ENCODE data around the gene NT5DC3. TPM values are rescaled to one million over a fixed set of nuclear protein-coding genes. Genes with fewer than 3 reads are reported as not detected.

NT5DC3 gene
- total RNA-seq, 4 donors from 2014 or later = 3.6 to 5.8 (median 4.4) TPM

DNA sequence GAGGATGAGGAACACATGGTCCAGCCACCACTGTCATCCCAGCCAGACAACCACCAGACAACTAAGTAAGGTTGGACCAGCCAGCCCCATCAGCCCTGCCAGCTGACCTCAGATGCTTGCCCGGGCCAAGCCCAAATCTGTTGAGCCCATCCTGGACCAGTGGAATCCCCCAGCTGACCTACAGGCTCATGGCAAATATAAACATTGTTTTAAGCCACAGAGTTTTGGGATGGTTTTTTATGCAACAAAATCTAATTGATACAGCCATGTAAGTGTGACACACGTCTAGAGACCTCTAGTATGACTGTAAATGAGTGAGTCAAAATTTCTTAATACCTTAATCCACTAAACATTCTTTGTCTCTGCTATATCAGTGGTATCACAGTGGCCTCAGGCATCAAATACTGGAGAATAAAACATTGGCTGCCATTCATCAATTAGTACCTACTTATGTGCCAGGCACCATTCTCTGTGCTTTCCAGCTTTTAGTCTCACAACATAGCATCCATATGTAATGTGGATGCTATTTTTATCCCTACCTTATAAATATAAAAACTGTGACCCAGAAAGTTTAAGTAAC lies 24.2 kb upstream of the NT5DC3 start:
- no peak for TF ChIP-seq POLR2A (IDR thresholded peaks at IDR 0.05)
- TF ChIP-seq, protein P1, sequence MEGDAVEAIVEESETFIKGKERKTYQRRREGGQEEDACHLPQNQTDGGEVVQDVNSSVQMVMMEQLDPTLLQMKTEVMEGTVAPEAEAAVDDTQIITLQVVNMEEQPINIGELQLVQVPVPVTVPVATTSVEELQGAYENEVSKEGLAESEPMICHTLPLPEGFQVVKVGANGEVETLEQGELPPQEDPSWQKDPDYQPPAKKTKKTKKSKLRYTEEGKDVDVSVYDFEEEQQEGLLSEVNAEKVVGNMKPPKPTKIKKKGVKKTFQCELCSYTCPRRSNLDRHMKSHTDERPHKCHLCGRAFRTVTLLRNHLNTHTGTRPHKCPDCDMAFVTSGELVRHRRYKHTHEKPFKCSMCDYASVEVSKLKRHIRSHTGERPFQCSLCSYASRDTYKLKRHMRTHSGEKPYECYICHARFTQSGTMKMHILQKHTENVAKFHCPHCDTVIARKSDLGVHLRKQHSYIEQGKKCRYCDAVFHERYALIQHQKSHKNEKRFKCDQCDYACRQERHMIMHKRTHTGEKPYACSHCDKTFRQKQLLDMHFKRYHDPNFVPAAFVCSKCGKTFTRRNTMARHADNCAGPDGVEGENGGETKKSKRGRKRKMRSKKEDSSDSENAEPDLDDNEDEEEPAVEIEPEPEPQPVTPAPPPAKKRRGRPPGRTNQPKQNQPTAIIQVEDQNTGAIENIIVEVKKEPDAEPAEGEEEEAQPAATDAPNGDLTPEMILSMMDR (IDR thresholded peaks at IDR 0.05) = no peak
- Histone ChIP-seq H3K4me3 (replicated peaks in 1 of 3) (no peak overlapping the region), H3K27me3 (no peaks in the 10 kb centered on the region), H3K27ac (no peak overlapping the region), H3K9me3 (no peaks in the 10 kb centered on the region), H3K36me3 (no peaks in the 10 kb centered on the region), H3K4me1 (peaks cover 14 to 15% of the 10 kb centered on the region in 2 donors)
- WGBS, 2 donors = 93 to 94% methylated on average over 2 of the region's 2 CpGs
- DNase-seq = no peak
- intact Hi-C loops (cut with DNase I) = no loop called here

DNA sequence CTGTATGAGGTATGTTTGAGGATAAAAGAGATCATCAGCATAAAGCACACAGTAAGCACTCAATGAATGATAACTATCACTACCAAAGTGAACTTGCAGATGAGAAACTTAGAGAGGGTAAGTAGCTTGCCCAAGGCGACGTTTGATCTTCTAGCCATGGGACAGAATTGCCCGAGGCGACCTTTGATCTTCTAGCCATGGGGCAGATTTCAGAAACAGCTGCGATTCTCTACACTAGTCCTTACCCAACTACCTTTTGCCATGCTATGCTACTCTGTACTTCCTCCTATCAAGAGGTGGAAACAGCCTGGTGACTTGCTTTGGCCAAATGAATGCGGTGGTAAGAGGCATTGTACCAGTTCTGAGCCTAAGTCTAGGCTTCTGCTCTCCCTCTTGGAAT lies 23.7 kb upstream of the NT5DC3 start:
- intact Hi-C loops (cut with DNase I) = no loop called here
- WGBS, 2 donors = 98% methylated on average over 6 of the region's 6 CpGs
- Histone ChIP-seq H3K27me3 (no peaks in the 10 kb centered on the region), H3K4me3 (replicated peaks in 1 of 3) (no peak overlapping the region), H3K9me3 (no peaks in the 10 kb centered on the region), H3K4me1 (peaks cover 14 to 18% of the 10 kb centered on the region in 2 donors), H3K27ac (no peak overlapping the region), H3K36me3 (no peaks in the 10 kb centered on the region)
- no peak for DNase-seq
- no peak for TF ChIP-seq POLR2A (IDR thresholded peaks at IDR 0.05)

DNA sequence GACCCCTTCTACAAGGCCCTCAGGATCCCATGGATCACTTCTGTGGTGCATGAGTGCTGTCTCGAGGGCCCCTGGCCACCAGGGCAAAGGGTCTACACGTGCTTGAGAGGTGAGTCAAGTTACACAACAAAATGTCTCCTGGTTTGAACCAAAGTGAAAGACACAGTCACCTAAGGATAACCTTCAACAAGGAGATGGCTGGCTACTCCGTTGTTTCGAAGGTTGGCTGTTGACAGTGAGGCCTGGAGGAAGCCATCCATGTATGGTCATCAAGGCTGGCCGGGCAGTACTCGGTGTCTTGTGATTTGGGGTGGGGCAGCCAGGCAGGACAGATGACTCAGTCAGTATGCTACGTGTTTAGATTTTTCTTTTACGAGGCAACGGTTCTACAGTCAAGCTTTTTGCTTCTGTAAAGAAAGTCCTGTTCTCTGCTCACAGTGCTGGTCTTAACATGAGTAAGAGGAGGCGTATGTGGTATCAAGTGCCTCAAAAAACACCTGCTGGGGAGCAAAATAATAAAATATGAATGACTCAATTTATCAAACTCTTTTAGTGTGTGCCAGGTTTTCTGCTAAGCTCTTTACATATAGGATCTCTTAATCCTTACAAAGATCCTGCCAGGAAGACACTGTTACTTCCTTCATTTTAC lies 18.0 kb upstream of the NT5DC3 start:
- peak overlapping the region in 1 of 3 donors; percentile 25 for H3K27ac ChIP-seq
- intact Hi-C loops (cut with DNase I) = no loop called here

DNA sequence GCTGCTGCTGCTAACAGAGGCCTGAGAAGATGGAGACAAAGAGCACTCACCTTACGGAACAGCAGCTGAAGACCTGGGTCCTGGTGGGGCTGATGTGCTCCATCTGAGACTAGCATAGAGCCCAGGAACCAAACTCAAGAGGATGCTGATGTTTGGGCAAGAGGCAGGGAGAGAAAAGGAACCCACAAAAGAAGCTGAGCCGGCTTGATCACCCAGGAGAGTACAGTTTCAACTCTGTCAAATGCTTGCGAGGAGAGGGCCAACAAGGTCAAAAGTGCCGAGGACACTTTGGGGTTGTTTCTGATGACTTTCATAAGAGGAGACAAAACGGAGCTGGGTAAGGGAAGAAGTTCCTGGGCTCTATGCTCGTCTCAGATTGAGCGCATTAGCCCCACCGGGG lies 17.3 kb upstream of the NT5DC3 start:
- WGBS, 2 donors = 97 to 98% methylated on average over 8 of the region's 8 CpGs
- Histone ChIP-seq H3K27me3 (no peaks in the 10 kb centered on the region), H3K9me3 (no peaks in the 10 kb centered on the region), H3K27ac (no peak overlapping the region), H3K4me1 (peaks cover 14 to 22% of the 10 kb centered on the region in 2 donors), H3K36me3 (no peaks in the 10 kb centered on the region), H3K4me3 (replicated peaks in 1 of 3) (no peak overlapping the region)
- no peak for DNase-seq
- intact Hi-C loops (cut with DNase I) = no loop called here
- TF ChIP-seq POLR2A (IDR thresholded peaks at IDR 0.05) = no peak
- TF ChIP-seq, protein P1 (IDR thresholded peaks at IDR 0.05) = no peak

More for the DNA sequence above, 18.0 kb upstream of the NT5DC3 start:
- WGBS, 2 donors = 65% methylated on average over 10 of the region's 10 CpGs
- no peaks in the 10 kb centered on the region for H3K9me3 ChIP-seq
- no peak overlapping the region for H3K4me3 ChIP-seq (replicated peaks in 1 of 3)
- H3K36me3 ChIP-seq = no peaks in the 10 kb centered on the region
- H3K4me1 ChIP-seq = peaks cover 14 to 22% of the 10 kb centered on the region in 2 donors
- TF ChIP-seq, protein P1 (IDR thresholded peaks at IDR 0.05) = no peak
- TF ChIP-seq POLR2A (IDR thresholded peaks at IDR 0.05) = no peak
- no peaks in the 10 kb centered on the region for H3K27me3 ChIP-seq
- peak; percentile 23 to 25 for DNase-seq

DNA sequence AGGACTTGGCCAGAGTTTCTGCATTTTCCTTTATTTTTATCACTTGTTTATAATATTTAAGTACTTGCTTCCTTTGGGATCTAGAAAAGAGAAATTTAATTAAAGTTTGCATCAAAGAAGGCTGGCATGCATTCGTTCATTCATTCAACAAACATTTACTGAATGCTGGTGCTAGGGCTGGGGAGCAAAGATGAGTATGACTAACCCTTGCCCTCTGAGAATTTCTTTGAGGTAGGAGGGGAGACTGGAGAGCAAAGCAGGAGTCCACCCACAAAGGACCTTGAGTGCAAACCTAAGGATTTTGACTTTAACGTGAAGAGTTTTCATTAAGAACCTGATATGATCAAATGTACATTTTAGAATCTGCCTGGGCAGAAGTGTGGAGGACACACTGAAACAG lies 16.1 kb upstream of the NT5DC3 start:
- H3K36me3 ChIP-seq = no peaks in the 10 kb centered on the region
- TF ChIP-seq, protein P1 (IDR thresholded peaks at IDR 0.05) = no peak
- TF ChIP-seq POLR2A (IDR thresholded peaks at IDR 0.05) = no peak
- intact Hi-C loops (cut with DNase I) = no loop called here
- H3K27ac ChIP-seq = no peak overlapping the region
- 85 to 88% methylated on average over 2 of the region's 2 CpGs for WGBS, 2 donors
- no peak overlapping the region for H3K4me3 ChIP-seq (replicated peaks in 1 of 3)
- no peak for DNase-seq
- no peaks in the 10 kb centered on the region for H3K27me3 ChIP-seq
- no peaks in the 10 kb centered on the region for H3K9me3 ChIP-seq
- H3K4me1 ChIP-seq = peaks cover 14 to 22% of the 10 kb centered on the region in 2 donors
